HG02938 (cell line): ENCODE measurements around the gene DCTN5.
"Not testable (repeated sequence)": the region's sequence is repeated elsewhere in the genome, so short reads cannot be mapped to it uniquely, and the experiment has no call there.

ENCODE experiments used
- ATAC-seq: cut with Tn5 transposase; IDR thresholded peaks from one replicate; pipeline ENCODE4 v1.9.1; 2021; ENCODE audit warnings: mild to moderate bottlenecking, moderate library complexity; ENCODE audit not compliant: unreplicated experiment

The DCTN5 gene

GRCh38 chr16:23640931-23641765 is at the start of gene DCTN5, which contains the start of gene PALB2:
DCTN5 (plus strand) TSS chr16:23641466; CDS start chr16:23641543, 77 bp downstream.
PALB2 (minus strand) TSS chr16:23641310; CDS start chr16:23641157, 153 bp downstream.
- ATAC-seq: peak; percentile 97

DNA sequence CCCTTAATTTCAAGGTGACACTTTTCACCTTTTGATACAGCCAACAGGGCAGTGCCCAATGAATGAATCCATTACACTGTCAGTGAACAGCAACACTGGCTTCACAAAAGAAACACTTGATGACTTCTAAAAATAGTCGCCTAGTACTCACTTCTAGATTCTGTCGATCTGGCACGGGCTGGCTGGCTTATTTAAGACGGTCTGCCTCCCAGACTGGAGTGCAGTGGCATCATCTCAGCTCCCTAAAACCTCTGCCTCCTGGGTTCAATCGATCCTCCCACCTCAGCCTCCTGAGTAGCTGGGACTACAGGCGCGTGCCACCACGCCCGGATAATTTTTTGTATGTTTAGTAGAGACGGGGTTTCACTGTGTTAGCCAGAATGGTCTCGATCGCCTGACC is 47.1 kb upstream of the DCTN5 start:
- ATAC-seq: no peak

GRCh38 chr16:23595246-23595950 is 45.9 kb upstream of the DCTN5 start:
- peak; percentile 13 for ATAC-seq

DNA sequence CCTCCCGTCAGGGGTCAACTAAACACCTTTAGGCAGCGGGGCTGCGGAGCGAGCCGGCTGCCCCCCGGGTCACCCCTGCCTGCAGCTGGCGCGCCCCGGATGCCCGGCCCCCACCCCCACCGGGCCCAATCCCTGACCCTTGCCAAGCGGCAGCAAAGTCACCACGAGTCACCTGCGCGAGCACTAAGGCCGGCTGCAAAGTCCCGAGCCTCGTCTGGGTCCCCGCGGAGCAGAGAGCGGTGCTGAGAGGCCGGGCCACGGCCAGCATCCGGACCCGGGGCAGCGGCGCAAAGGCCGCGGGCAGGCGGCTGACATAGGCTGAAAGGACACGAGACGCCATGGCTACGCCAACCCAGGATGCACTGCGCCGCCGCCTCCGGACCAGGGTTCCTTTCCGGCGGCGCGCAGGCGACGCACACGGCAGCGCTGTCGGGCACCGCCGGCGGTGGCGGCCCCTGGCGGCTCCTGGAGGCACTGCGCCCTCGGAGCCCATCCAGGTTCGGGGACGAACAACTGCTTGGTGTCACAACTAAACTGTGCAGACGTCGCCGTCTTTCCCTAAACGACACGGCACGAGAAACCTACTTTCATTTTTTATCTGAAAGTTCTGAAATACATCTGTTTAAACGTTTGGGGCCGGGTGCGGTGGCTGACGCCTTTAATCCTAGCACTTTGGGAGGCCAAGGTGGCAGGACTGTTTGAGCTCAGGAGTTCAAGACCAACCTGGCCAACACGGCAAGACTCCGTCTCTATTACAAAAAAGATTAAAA is 45.1 kb upstream of the DCTN5 start, which contains the start of gene NDUFAB1:
TSS of gene NDUFAB1 (minus strand) at position 366 of the 770 bp plus-strand sequence. CDS start at position 340, 26 bp downstream.
- ATAC-seq: peak; percentile 83

DNA sequence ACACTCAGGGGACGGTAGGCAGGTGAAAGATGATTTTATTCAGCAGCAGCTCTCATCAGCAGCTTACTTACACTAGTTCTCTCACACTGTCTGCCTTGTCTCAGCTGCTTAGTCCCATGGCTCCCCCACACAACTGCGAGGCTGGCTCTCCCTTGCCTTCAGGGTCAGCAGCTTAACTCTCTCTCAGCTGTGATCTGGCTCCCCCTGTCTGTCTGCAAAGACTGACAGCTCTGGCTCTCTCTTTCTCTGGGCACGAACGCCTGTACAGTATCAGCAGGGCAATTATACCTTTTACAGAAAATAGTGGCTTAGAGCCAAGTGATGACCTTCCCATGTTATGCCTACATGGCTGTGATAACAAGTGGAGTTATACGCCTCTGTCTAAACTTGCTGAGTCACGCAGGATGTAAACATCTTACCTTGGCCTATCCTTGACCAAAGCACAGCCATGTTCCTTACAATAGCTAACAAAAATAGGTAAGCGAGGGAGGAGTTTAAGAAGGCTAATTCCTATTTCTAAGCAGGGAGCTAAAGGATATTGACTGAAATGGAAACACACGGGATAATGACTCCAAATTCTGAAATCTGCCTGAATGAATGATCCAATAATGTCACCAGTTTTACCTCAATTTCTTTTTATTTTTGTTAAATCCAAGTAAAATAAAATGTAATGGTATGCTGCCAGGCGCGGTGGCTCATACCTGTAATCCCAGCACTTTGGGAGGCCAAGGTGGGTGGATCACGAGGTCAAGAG is 44.1 kb upstream of the DCTN5 start:
- no peak for ATAC-seq

DNA sequence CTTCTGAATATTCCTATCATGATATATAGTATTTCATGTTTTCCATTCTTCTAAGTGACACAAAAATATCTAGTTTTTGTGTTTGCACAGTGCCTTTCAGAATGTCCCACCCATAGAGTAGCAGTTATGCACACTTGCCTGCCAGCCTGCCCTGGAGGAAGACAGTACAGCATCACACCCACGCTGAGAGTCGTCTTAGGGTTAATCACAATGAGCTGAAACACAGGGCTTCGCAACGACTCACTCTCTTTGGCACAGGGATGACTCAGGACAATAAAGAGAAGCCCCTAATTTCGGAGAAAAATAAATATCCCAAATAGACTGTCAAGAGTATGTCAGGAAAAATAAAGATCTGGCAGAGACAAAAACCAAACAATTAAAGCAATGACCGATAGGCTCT is 33.5 kb upstream of the DCTN5 start:
- no peak for ATAC-seq

GRCh38 chr16:23608194-23608593 is 33.1 kb upstream of the DCTN5 start:
- no peak for ATAC-seq

GRCh38 chr16:23609929-23610328 is 31.3 kb upstream of the DCTN5 start:
- no peak for ATAC-seq

GRCh38 chr16:23610905-23611304 is 30.4 kb upstream of the DCTN5 start:
- not testable (repeated sequence) for ATAC-seq

DNA sequence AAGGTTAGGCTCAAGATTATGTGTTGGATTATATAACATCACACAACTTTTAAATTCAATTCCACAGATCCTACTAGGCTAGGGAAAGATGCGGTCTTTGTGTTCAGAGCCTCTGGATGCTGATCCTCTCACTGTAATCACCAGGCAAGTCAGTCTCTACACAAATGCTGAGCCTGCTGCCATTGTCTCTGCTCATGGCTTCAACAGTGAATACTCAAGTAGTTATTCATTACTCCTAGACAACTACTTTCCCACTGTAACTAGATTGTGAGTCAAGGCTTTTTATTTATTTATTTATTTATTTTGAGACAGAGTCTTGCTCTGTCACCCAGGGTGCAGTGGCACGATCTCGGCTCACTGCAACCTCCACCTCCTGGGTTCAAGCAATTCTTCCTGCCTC is 29.3 kb upstream of the DCTN5 start:
- no peak for ATAC-seq

DNA sequence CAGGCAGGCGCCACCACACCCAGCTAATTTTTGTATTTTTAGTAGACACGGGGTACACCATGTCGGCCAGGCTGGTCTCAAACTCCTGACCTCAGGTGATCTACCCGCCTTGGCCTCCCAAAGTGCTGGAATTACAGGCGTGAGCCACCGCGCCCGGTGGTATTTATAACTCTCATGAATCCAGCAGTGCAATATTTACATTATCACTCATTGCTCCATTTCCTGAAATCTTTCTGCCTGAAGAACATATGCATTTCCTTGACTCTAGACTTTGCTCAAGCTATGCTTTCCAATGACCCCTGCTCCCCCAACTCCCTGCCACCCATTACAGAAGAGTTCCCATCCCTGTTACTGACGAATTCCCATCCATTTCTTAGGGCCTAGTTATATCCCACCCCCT is 25.5 kb upstream of the DCTN5 start:
- ATAC-seq: no peak

DNA sequence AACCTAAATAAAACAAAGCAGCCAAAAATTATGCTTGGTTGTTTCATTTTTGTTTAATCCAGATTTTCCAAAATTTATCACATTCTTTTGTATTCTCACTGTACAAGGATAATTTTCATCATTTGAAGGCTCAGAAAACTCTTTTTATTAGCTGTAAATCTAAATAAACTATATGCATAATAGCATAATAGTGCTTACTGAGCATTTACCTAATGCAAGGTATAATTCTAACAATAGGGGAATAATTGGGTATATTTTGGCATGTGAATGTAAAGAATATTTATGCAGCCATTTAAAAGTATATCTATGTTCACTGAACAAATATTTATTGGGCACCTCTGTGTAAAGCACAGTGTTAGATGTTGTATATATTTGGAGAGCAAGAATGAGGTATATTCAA is 17.2 kb upstream of the DCTN5 start:
- no peak for ATAC-seq

DNA sequence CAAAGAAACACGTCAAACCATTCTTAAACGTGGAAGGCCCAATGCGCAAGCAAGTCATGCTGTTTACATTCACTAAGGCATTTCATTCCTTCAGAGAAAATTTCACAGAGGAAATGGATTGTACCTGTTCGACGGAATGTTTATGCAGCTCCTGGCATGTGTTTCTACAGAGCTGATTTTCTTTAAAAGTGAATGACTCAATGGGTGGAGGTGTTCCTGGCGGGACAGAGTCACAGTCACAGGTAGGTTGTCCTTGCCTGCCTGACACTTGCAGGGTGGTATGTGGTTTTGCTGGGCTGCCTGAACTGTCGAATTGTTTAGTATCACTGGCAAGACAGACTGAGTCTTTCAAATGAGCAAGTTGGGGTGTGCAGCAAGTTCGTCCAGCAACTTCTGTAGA is 11.8 kb upstream of the DCTN5 start:
- no peak for ATAC-seq

GRCh38 chr16:23631874-23632273 is 9.4 kb upstream of the DCTN5 start:
- not testable (repeated sequence) for ATAC-seq

DNA sequence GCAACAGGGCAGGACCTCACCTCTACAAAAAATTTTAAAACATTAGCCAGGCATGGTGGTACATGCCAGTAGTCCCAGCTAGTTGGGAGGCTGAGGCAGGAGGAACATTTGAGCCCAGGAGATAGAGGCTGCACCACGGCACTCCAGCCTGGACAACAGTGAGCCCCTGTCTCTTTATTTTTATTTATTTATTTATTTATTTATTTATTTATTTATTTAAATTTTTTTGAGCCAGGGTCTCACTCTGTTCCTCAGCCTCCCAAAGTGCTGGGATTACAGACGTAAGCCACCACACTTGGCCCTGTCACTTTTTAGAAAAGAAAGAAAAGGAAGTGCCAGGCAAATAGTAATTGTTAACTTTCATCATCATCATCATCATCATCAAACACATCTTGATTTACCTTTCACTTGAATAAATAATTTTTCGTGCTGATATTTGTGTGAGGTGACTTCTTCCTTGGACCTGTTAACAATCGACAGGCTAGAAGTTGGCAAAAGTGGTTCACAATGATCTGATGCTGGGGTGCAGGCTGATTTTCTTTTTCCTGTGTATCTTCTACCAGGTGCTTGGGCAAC is 6.7 kb upstream of the DCTN5 start:
- ATAC-seq: no peak

GRCh38 chr16:23635958-23636357 is 5.3 kb upstream of the DCTN5 start:
- ATAC-seq: no peak

- no peak for ATAC-seq
Observed at GRCh38 chr16:23640615-23640930, 693 bp upstream of the DCTN5 start.

GRCh38 chr16:23642246-23642774 is 1.0 kb downstream of the DCTN5 start:
- ATAC-seq: no peak

DNA sequence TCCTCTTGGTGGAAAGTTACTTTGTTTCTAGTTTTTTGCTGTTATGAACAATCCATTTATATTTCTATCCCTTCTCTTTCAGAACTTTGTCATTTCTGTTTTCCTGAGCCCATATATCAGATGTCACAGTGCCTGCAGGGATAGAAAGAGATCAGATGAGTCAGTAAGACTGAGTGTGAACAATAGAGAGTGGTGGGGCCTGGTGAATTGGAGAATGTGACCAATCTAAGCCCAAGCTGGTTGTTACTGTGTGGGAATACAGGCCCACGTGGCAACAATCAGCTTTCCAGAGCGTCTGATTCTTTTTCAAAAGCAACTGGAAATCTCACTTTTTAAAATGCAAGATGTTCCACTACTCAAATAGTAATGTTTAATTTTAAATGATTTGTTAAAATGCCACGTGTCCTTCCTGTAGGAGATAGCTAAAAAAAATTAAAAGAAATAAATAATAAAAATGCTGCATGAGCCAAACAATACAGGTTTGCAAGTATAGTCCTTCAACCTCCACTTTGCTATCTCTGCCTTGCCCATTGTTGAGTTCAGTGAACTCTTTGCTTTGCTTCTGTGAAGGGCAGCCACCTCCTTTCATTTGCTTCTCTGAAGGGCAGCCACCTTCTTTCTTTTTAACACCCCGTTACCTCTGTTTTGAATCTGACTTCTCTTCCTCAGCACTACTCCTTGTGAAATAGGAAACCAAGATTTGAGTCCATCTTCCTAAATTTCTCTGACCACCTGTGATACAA is 9.6 kb downstream of the DCTN5 start:
- ATAC-seq: no peak
